CD4-positive, alpha-beta T cell treated with Interleukin-21 for 1 hour (primary cell): ENCODE measurements around the gene KREMEN1.
"Not testable (repeated sequence)": the region's sequence is repeated elsewhere in the genome, so short reads cannot be mapped to it uniquely, and the experiment has no call there.

Source experiments
- DNase-seq: peaks from one replicate; pipeline ENCODE4 v3.0.0-alpha.2; 2020

KREMEN1 gene, protein sequence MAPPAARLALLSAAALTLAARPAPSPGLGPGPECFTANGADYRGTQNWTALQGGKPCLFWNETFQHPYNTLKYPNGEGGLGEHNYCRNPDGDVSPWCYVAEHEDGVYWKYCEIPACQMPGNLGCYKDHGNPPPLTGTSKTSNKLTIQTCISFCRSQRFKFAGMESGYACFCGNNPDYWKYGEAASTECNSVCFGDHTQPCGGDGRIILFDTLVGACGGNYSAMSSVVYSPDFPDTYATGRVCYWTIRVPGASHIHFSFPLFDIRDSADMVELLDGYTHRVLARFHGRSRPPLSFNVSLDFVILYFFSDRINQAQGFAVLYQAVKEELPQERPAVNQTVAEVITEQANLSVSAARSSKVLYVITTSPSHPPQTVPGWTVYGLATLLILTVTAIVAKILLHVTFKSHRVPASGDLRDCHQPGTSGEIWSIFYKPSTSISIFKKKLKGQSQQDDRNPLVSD

DNA sequence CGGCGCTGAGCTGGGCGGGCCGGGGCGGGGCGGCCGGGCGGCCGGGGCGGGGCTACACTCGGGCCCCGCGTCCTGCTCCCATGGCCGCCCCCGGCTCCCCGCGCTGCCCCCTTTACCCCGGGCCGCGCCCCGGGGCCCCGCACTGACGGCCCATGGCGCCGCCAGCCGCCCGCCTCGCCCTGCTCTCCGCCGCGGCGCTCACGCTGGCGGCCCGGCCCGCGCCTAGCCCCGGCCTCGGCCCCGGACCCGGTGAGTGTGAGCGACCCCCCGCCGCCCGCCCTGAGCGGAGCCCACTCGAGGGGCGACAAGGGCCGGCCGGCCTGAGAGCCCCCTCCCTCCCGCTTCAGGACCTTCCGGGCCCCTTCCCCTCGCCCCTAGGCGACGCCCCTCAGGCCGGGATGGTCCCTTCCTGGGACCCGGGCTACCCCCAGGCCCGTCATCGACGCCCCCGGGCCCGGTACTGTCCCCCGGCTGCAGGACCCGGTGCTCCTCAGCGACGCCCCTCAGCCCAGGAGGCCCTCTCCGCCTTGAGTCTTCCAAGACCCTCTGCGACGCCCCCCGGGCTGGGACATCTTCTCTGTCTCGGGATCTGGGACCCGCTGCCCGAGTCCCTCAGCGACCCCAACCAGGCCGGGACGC is at the start of gene KREMEN1:
Gene KREMEN1 (plus strand): TSS at position 57 of the 639 bp plus-strand sequence. CDS start 96 bp downstream, at position 153.
- DNase-seq = no peak

- no peak for DNase-seq
Measured at GRCh38 chr22:29023172-29023796, 49.6 kb upstream of the KREMEN1 start.

- DNase-seq = no peak
Measured at GRCh38 chr22:29026579-29026978, 46.3 kb upstream of the KREMEN1 start.

- DNase-seq = no peak
Measured at GRCh38 chr22:29028468-29028867, 44.4 kb upstream of the KREMEN1 start.

DNA sequence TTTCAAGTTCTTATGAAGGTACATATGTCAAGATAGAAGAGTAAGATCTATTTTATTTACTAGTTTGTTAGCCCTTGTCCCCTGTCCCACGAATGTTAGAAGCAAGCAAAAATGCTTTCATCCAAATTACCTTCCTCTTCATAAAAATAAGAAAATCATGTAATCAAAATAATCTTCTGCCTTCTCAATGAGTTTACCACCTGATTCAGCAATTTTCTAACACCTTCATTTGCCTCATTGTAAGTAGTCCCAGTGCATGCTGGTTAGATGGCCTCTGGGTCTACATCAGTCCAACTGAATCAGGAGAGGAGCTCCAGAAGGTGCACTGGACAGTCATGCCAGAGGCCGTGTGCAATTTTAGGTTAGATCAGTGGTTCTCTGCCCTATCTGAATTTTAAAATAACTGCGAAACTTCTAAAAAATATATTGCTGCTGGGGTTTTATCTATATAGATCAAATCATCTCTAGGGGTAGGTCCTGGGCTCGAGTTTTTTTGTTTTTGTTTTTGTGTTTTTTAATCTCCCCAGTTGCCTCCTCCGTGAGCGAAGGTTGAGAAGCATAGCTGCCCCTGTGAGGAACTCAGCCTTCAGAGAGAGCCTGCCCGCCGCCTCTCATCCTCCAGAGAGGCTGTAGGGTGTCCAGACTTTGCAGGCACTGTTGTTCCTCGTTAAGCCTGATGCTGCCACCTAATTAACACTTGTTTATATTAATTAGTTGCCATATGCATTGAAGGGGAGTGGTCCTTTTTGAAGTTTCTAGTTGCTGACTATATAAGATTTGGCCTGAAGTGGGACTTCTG is 43.4 kb upstream of the KREMEN1 start:
- DNase-seq = no peak

DNA sequence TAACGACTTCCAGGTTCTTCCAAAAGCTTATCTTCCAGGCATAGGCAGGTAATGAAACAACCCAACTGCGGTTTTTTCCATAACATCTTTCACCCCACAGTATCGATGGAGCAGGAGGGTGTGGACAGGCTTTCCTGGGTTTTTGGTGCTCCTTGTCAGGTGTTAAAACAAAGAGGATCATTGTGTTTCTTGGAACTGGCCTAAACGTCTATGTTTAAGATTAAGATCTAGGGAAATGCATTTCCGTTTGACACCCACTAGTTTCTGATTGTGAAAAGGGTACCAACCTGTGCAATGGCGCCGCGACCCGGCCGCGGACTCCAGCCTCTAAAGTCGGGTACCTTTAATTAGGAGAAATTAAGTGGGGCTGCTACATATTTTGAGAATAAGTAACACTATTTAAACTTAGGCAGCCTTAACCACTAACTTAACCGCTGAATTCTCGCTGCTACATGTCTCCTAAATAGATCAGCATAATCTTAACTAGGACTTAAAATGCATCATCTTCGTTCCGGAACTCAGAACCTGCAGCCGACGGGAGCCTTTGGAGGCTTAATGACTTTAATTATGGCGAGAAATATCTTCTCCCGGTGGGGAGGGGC is 42.7 kb upstream of the KREMEN1 start:
- DNase-seq = no peak

DNA sequence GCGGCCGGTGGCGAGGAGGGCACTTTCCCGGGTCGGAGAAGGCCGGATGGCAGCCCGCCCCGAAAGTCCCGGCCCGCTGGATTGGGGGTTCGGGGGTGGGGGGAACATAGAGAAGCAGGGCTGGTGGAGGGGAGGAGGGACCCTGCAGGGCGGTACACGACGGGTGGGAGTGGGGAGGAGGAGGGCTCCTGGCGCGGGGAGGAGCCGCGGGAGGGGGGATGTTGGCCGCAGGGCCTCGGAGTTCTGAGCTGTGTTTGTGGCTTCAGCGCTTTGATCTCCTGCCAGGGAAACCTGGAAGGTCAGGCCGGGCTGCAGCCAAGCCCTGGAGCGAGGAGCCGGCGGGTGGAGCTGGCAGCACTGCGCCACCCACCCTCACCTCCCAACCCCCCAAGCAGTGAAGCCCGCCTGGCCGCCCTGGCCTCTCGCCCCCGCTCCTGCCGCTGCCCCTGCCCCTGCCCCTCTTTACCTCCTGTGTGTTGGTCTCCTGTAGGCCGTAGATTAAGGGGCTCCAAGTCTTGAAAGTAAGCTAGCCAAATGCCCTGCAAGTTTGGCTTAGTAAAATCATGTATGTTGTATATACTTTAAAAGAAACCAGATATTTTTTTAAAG is 42.1 kb upstream of the KREMEN1 start:
- no peak for DNase-seq

DNA sequence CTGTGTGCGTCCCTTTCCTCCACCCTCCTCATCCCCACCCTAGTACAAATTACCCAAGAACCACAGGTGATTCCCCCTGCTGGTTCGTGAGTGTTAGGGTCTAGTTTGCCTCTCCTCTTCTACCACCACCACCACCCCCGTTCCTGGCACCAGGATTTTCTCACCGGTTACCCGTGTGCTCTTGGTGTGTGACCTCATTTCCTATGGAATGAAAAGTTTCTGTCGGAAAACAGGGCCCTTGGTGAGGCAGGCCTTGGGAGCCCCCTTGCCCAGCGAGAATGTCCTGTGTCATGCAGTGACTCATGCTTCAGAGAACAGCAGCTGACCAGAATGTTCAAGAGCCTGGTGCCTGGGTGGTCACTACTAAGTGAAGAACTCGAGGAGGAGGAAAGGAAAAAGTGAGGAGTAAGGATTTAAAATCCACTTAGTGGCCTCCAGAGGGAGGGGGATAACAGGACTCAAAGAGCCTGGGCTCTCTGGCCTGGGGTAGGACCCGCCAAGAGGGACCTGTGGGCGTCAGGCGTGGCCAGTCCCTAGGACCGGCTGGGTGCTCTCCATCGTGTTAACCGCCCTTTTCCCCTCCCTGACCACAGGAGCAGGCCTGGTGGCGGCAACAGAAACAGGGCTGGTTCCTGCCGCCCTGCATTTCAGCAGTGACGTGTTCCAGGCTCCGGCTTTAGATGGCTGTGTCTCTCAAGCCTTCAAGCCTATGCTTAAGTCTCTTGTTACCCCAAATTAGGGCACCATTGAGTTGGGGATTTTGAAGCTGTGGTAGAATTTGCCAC is 41.4 kb upstream of the KREMEN1 start:
- no peak for DNase-seq

DNA sequence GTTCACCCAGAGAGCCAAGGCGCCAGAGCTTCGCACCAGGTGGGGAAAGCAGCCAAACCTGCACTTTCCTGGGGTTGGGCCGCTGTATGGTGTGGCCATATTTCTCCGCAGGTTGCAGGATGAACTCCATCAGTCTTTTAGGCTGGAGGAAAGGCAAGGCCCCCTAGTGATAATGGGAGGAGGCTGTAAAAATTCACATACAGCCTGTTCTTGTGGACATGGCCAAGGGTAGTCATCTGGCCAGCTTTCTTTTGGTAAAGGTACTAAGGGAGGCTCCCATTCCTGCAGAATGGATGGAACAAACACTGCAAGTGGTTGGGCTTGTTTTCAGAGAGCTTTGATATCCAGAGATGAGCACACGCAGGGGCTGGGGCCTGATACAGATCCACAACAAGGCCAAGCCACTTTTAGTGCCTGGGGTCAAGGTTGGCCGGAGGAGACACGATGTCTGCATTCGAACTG is 40.8 kb upstream of the KREMEN1 start:
- no peak for DNase-seq

DNA sequence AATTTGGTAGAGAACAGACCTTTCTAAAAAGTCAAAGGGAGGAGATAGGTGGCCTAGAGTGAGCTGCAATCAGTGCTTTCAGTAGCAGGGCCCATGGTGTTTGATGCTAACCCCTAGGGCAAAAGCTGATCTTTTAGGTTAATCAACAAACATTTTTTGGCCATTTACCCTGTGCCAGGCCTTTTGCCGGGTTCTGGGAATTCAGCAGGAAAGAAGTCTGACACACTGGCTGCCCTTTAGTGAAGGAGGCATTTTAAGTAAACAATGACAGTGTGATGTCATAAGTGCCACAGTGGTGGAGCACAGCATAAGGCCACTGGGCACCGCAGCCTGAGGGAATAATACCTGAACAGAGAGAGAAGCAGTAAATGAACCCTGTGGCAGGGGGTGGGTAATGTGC is 40.3 kb upstream of the KREMEN1 start:
- DNase-seq = no peak

DNA sequence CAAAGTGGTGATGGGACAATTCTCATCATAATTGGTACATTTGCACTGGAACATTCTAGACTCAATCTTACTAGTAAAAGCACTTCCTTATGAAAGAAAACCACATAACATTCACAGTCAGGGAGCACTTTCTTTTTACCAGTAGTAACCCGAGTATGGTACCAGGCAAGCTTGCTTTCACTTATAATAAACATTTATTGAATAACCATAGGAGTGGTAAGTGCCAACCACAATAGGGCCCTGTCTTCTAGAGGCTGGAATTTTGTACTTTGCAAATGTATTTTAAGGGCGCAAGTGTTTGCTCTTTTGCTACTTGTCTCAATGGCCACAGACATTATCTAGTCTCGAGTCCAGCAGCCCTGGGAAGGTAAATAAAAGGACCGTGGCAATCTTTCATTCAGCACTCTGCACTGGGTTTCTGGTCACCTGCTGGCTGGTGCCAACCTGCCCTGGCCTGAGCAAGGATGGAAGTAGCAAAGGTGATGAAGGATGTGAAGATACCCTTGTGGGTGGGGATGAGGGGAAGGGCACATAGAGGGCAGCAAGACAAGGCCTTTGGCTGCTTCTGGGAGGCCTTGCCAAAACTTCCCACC is 35.4 kb upstream of the KREMEN1 start:
- DNase-seq = no peak

GRCh38 chr22:29039148-29039547 is 33.7 kb upstream of the KREMEN1 start:
- DNase-seq = no peak

GRCh38 chr22:29039684-29040083 is 33.2 kb upstream of the KREMEN1 start:
- DNase-seq = not testable (repeated sequence)

DNA sequence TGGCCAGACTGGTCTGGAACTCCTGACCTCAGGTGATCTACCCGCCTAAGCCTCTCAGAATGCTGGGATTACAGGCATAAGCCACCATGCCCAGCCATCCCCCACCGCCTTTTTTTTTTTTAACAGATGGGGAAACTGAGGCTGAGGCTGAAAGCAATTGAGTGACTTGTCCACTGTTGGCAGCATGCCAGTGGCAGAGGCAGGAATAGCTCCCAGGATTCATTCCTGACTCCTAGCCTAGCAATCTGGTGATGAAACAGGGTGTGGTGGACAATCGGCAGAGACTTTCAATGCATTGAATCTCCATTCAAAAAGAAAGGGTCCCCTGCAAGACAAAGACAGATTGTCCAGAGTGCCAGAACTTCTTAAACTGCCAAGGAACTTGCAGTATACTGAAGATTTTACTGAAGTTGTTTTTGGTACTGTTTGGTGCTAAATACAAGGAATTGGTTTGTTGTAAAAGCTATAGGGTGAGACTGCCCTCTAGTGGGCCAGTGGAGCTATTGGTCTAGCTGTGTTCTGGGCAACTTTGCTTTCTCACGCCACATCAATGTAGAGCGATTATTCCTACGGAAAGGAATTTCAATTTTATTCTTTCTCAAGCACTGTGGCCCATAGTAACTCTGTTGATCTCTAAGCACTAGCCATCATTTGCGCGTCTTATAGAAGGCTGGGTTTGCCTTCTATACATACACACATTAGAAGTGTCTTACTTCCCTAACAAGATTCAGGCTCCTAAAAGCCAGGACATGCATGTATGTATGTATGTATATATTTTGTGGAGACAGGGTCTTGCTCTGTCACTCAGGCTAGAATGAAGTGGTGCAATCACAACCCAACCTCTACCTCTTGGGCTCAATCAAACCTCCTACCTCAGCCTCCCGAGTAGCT is 32.2 kb upstream of the KREMEN1 start:
- DNase-seq = peak; percentile 73

GRCh38 chr22:29041408-29041807 is 31.4 kb upstream of the KREMEN1 start:
- DNase-seq = no peak

- no peak for DNase-seq
Measured at GRCh38 chr22:29043906-29044575, 28.8 kb upstream of the KREMEN1 start.

DNA sequence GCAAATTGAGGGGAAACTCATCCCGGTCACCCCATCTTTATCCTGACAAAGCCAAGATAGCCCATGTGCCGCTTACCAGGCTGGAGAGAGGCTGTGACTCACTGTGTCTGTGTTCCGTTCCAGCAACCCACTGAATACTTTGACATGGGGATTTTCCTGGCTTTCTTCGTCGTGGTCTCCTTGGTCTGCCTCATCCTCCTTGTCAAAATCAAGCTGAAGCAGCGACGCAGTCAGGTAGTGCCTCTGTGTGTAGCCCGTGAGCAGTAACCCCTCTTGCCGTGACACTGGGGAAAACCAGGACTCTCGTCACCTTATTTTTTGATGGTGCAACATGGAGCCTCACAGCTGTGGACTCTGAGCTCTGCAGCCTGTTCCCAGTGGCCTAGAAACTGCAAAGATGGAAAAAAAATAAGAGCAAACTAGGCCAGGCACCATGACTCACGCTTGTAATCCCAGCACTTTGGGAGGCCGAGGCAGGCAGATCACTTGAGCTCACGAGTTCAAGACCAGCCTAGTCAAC is 28.1 kb upstream of the KREMEN1 start:
- no peak for DNase-seq

- DNase-seq = no peak
Measured at GRCh38 chr22:29048822-29049654, 23.8 kb upstream of the KREMEN1 start.
